GM10248 (cell line): ENCODE results near the gene FYN.

Experiments
- CTCF ChIA-PET: fragments of 300-600 bp; sonication (Branson Sonifier 250); formaldehyde crosslinking; extraction: SDS; loops from one replicate; lab custom pipeline; 2021; ENCODE audit warnings: antibody characterized with exemption; lab: Yijun Ruan, JAX
- POLR2A ChIA-PET: fragments of 350-650 bp; sonication (Branson Sonifier 250); formaldehyde crosslinking; extraction: SDS; loops from one replicate; lab custom pipeline; 2020; ENCODE audit warnings: antibody characterized with exemption; lab: Yijun Ruan, JAX
- DNase-seq: peaks from one replicate; pipeline ENCODE4 v3.0.0; 2012; ENCODE audit errors: extremely low spot score
- TF ChIP-seq, protein P1 (sequence below): IDR thresholded peaks from 2 replicates; pipeline ENCODE4 v1.5.1; 2012; ENCODE audit warnings: mild to moderate bottlenecking, low read depth; ENCODE audit errors: extremely low read depth, missing control alignments, control extremely low read depth

The FYN gene

GRCh38 chr6:111871725-111872400 lies 1.4 kb downstream of the FYN start:
- ChIA-PET CTCF (interaction anchor here (0.7 to 1.6 kb wide), 4 partner anchors 10 to 157 kb away, joined by 3 to 5 read pairs (median 3); no protein-coding TSS in a partner anchor), POLR2A (interaction anchor here (0.6 kb wide), 1 partner anchor 66 kb away, joined by 3 read pairs; no protein-coding TSS in a partner anchor)
- TF ChIP-seq, protein P1, sequence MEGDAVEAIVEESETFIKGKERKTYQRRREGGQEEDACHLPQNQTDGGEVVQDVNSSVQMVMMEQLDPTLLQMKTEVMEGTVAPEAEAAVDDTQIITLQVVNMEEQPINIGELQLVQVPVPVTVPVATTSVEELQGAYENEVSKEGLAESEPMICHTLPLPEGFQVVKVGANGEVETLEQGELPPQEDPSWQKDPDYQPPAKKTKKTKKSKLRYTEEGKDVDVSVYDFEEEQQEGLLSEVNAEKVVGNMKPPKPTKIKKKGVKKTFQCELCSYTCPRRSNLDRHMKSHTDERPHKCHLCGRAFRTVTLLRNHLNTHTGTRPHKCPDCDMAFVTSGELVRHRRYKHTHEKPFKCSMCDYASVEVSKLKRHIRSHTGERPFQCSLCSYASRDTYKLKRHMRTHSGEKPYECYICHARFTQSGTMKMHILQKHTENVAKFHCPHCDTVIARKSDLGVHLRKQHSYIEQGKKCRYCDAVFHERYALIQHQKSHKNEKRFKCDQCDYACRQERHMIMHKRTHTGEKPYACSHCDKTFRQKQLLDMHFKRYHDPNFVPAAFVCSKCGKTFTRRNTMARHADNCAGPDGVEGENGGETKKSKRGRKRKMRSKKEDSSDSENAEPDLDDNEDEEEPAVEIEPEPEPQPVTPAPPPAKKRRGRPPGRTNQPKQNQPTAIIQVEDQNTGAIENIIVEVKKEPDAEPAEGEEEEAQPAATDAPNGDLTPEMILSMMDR: no peak
- DNase-seq: no peak

DNA sequence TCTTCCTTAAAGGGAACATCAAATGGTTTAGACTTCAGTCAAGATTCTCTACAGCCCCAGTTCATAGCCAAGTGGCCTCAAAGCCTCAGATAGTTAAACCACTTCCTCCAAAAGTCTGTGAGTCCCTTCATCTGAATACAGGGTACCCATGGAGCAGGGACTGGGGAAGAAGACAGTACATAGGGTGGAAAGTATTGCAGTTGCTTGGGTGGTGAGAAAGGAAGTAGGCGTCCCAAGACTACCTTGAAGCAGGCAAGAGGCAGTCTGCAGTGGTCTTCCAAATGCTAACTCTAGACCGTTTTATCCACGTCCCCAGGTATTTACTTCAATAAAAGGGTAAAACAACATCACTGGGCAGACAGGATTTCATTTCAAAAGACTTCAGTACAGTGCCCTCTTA lies 2.0 kb downstream of the FYN start:
- DNase-seq: peak; percentile 21
- POLR2A ChIA-PET: no interaction called here
- TF ChIP-seq, protein P1: no peak
- CTCF ChIA-PET: interaction anchor here (0.7 to 1.6 kb wide), 5 partner anchors 10 to 158 kb away, joined by 3 to 6 read pairs (median 3); no protein-coding TSS in a partner anchor

DNA sequence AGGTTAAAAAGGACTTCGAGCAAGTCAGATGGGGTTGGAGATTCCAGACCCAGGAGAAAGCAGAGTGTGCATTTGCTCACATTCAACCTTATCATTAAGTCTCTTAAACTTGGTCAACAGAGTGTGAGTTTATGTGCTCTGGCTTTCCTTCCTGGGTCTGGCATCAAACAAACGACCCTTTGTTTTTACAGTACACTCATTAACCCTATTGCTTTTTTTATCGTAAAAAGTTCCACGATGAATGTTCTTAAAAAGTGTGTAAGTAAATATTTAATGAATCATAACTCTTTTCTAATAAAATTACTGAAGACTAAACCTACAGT lies 2.5 kb downstream of the FYN start:
- DNase-seq: no peak
- ChIA-PET CTCF (interaction anchor here (1.0 to 1.4 kb wide), 3 partner anchors 13 to 27 kb away, joined by 3 to 6 read pairs (median 4); no protein-coding TSS in a partner anchor), POLR2A (no interaction called here)
- TF ChIP-seq, protein P1: no peak

DNA sequence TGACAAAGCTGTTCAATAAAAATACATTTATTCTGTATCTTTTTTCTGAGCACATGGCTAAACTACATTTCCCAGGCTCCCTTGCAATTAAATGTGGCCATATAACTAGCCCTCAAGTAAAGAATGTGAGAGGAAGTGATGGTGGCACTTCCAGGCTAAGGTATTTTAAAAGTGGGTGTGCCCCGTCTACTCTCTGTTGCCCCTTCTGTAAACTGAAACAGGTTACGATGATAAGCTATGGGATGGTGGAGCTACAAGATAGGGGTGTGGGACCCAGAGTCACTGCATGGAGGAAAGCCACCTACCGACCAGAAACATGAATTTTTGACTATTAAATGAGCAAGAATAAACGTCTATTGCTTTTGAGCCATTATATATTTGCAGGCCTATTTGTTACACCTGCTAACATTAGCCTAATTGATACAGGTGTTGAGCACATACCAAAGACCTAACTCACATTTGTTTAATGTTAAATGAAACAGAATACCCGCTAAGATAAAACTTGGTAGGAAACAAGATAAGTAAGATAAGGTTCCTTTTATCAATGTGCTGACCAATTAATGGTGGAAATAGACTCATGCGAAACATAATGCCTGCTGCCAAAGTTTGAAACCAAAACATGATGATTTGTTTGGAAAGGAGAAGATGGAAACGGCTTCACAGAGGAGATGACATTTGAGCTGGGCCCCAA lies 3.1 kb downstream of the FYN start:
- ChIA-PET CTCF (interaction anchor here (1.0 to 1.4 kb wide), 4 partner anchors 12 to 172 kb away, joined by 3 to 6 read pairs (median 4); no protein-coding TSS in a partner anchor), POLR2A (no interaction called here)
- TF ChIP-seq, protein P1: no peak
- no peak for DNase-seq

GRCh38 chr6:111866857-111867256 lies 6.4 kb downstream of the FYN start:
- DNase-seq: no peak
- ChIA-PET POLR2A (no interaction called here), CTCF (interaction anchor here (1.2 to 1.5 kb wide), 2 partner anchors 16 to 34 kb away, joined by 3 to 5 read pairs; no protein-coding TSS in a partner anchor)
- TF ChIP-seq, protein P1: no peak

- TF ChIP-seq, protein P1: no peak
- no peak for DNase-seq
- ChIA-PET CTCF (interaction anchor here (1.2 kb wide), 1 partner anchor 33 kb away, joined by 3 read pairs; no protein-coding TSS in a partner anchor), POLR2A (no interaction called here)
Observed at GRCh38 chr6:111865909-111866546, 7.2 kb downstream of the FYN start.
